K562 (cell line): ENCODE data around the gene LYAR. TPM values are rescaled to one million over a fixed set of nuclear protein-coding genes. Genes with fewer than 3 reads are reported as not detected.

Experiments
- ATAC-seq: fragments of 200-7000 bp; cut with Tn5 transposase; 3 replicates; pipeline ENCODE4 v1.9.1; 2020; ENCODE audit warnings: moderate library complexity
- BruUV-seq: library from RNA; stranded (reverse); fragments of 400-500 nt; replicated peaks from 2 replicates; lab custom pipeline; 2021; lab: Mats Ljungman, UMichigan
- CTCF ChIA-PET: fragments of 300-600 bp; formaldehyde crosslinking; extraction: SDS; loops from one replicate; lab custom pipeline; 2021; ENCODE audit warnings: low intra/inter-chr PET ratio; lab: Yijun Ruan, JAX
- POLR2A ChIA-PET: fragments of 300-600, 350-650 bp; sonication (Branson Sonifier 250); formaldehyde crosslinking; extraction: SDS; loops from one replicate; lab custom pipeline; 2021; ENCODE audit warnings: antibody characterized with exemption, inconsistent platforms; lab: Yijun Ruan, JAX
- DNase-seq, 4 experiments: peaks; one replicate each; pipeline versions ENCODE4 v3.0.0 to v3.0.0-alpha.2; 2011 to 2018; ENCODE audit warnings: low spot score in 3 of 4, mixed read lengths in 3 of 4; ENCODE audit errors: extremely low read depth in 1 of 4
- FAIRE-seq: peaks from 2 replicates; lab custom pipeline; 2011; peaks lifted over from hg19 to GRCh38; lab: Jason Lieb, UNC
- H2AFZ ChIP-seq: 2 replicates; pipeline ENCODE4 v1.6.0; 2011; ENCODE audit warnings: low read depth, low read length, control low read depth, inconsistent platforms
- H3K27ac ChIP-seq: fragments of 200-600 bp; 3 replicates; pipeline ENCODE4 v1.8.0; 2011; ENCODE audit warnings: low read depth, mild to moderate bottlenecking, control low read depth, inconsistent platforms, low read length, moderate library complexity, mixed read lengths; ENCODE audit errors: extremely low read depth
- H3K27me3 ChIP-seq, 2 experiments: fragments of 300-600 bp in 1 of 2; 2 replicates in 1 of 2; 3 replicates in 1 of 2; pipeline versions ENCODE4 v1.6.0 to v1.8.0; 2011; ENCODE audit warnings: inconsistent platforms in 2 of 2, low read length in 2 of 2, mild to moderate bottlenecking in 1 of 2, mixed read lengths in 1 of 2, moderate library complexity in 1 of 2; ENCODE audit not compliant: control insufficient read depth in 2 of 2, insufficient read depth in 2 of 2
- H3K36me3 ChIP-seq: fragments of 300-600 bp; 3 replicates; pipeline ENCODE4 v1.8.0; 2011; ENCODE audit warnings: mild to moderate bottlenecking, low read length, inconsistent platforms; ENCODE audit not compliant: control insufficient read depth, insufficient read depth
- H3K4me1 ChIP-seq, 2 experiments: fragments of 200-600 bp in 1 of 2; replicated peaks in 1 of 2; 2 replicates in 1 of 2; 3 replicates in 1 of 2; pipeline versions ENCODE4 v1.5.1 to v1.8.0; 2011; ENCODE audit warnings: inconsistent platforms in 2 of 2, low read length in 2 of 2, mild to moderate bottlenecking in 1 of 2, mixed read lengths in 1 of 2, moderate library complexity in 1 of 2; ENCODE audit not compliant: control insufficient read depth in 2 of 2, insufficient read depth in 2 of 2
- H3K4me2 ChIP-seq: 2 replicates; pipeline ENCODE4 v1.6.1; 2011; ENCODE audit warnings: low read length, control low read depth, inconsistent platforms, mixed read lengths; ENCODE audit not compliant: insufficient read depth
- H3K4me3 ChIP-seq: fragments of 200-600 bp; sonication (generic), shearing (Covaris generic); 2 replicates; pipeline ENCODE4 v1.5.1; 2016; ENCODE audit warnings: control low read depth, inconsistent platforms
- H3K79me2 ChIP-seq: fragments of 200-600 bp; 3 replicates; pipeline ENCODE4 v1.8.0; 2011; ENCODE audit warnings: low read length, inconsistent platforms; ENCODE audit not compliant: control insufficient read depth, insufficient read depth
- H3K9ac ChIP-seq, 2 experiments: 2 replicates each; pipeline versions ENCODE4 v1.6.0 to v1.6.1; 2011; ENCODE audit warnings: low read depth in 2 of 2, low read length in 2 of 2, control low read depth in 1 of 2, inconsistent platforms in 1 of 2, mild to moderate bottlenecking in 1 of 2, mixed read lengths in 1 of 2; ENCODE audit not compliant: insufficient read depth in 1 of 2
- H3K9me1 ChIP-seq: one replicate; pipeline ENCODE4 v1.6.0; 2011; ENCODE audit warnings: inconsistent platforms, mild to moderate bottlenecking, low read length, moderate library complexity; ENCODE audit not compliant: control insufficient read depth, insufficient read depth
- H3K9me3 ChIP-seq: replicated peaks from 2 replicates; pipeline ENCODE4 v1.5.1; 2011; ENCODE audit warnings: low read depth, low read length, inconsistent platforms; ENCODE audit not compliant: control insufficient read depth, insufficient read depth
- H4K20me1 ChIP-seq: replicated peaks from 2 replicates; pipeline ENCODE4 v1.6.1; 2011; ENCODE audit warnings: low read length, inconsistent platforms, mixed read lengths; ENCODE audit not compliant: control insufficient read depth, insufficient read depth
- BMI1 ChIP-seq: fragments of 150-350 bp; IDR thresholded peaks from 2 replicates; pipeline ENCODE4 v1.6.1; 2014; ENCODE audit warnings: low read length
- EP400 ChIP-seq: fragments of 450-650 bp; IDR thresholded peaks from 2 replicates; pipeline ENCODE4 v1.6.1; 2017; ENCODE audit warnings: antibody characterized with exemption, mild to moderate bottlenecking, moderate library complexity
- KAT2B ChIP-seq: IDR thresholded peaks from one replicate; pipeline ENCODE4 v1.6.1; 2012; ENCODE audit warnings: low read depth, mild to moderate bottlenecking, control low read depth, inconsistent platforms, low read length, moderate library complexity
- KAT8 ChIP-seq: fragments of 450-650 bp; IDR thresholded peaks from 2 replicates; pipeline ENCODE4 v1.6.1; 2016; ENCODE audit warnings: low read depth, mild to moderate bottlenecking
- SP1 ChIP-seq: sonication (generic); formaldehyde crosslinking; IDR thresholded peaks from 2 replicates; pipeline ENCODE4 v1.8.1; 2022; ENCODE audit warnings: mild to moderate bottlenecking, missing genetic modification reagents
- ZBTB17 ChIP-seq: fragments of 450-650 bp; formaldehyde crosslinking; IDR thresholded peaks from 2 replicates; pipeline ENCODE4 v1.4.0; 2020; ENCODE audit warnings: mild to moderate bottlenecking
- ZNF253 ChIP-seq: fragments of 250-450 bp; sonication (Bioruptor Pico); conservative IDR thresholded peaks from 2 replicates; pipeline ENCODE4 v1.6.1; 2021; ENCODE audit warnings: mild to moderate bottlenecking
- ZNF282 ChIP-seq: sonication (generic); formaldehyde crosslinking; IDR thresholded peaks from 2 replicates; pipeline ENCODE4 v1.8.1; 2023; ENCODE audit warnings: missing genetic modification reagents
- ZNF398 ChIP-seq: fragments of 250-450 bp; sonication (Bioruptor Pico); IDR thresholded peaks from 2 replicates; pipeline ENCODE4 v1.8.0; 2021; ENCODE audit warnings: moderate library complexity, mild to moderate bottlenecking, inconsistent platforms
- ZNF408 ChIP-seq: fragments of 250-450 bp; sonication (Bioruptor Pico); IDR thresholded peaks from 2 replicates; pipeline ENCODE4 v1.4.0; 2020; ENCODE audit warnings: low read depth, mild to moderate bottlenecking, moderate library complexity
- WGBS: fragments of 100-300 bp; shearing (Covaris generic); methylation state at CpG from one replicate; pipeline ENCODE4 v1.1.6; 2016; ENCODE audit warnings: low coverage, mixed read lengths; ENCODE audit not compliant: insufficient coverage; ENCODE audit errors: missing lambda C conversion rate; 5-methylcytosine and 5-hydroxymethylcytosine counted together
- in situ Hi-C: fragments of 300-500 bp; cut with MboI; formaldehyde crosslinking; loops from 4 replicates; pipeline ENCODE4 v1.15.0; 2018; ENCODE audit warnings: inconsistent platforms, mixed read lengths
- intact Hi-C: fragments of 100-400 bp; cut with micrococcal nuclease; formaldehyde crosslinking; loops from 2 replicates; pipeline ENCODE4 v1.14.2; 2022
- polyA plus RNA-seq, 8 experiments: library from polyadenylated mRNA; depleted of rRNA in 4 of 8; stranded (reverse) in 5 of 8; unstranded in 3 of 8; fragments of >200 nt; fragmentation: Nextera tagmentation in 2 of 8; fragmentation: Illumina TruSeq in 1 of 8; extraction: Ambion mirVana in 2 of 8; extraction: Trizol in 1 of 8; gene quantifications; 2 replicates each; pipeline versions ENCODE4 v1.2.1 to v1.2.3, GENCODE V29; 2011 to 2014; ENCODE audit warnings: inconsistent platforms in 1 of 8, missing spikeins in 1 of 8
- total RNA-seq, 7 experiments: library from RNA; depleted of rRNA in 6 of 7; stranded (reverse); fragments of >200 nt in 6 of 7; fragmentation: Illumina TruSeq in 2 of 7; extraction: Trizol in 2 of 7; gene quantifications; 2 replicates each; pipeline versions ENCODE4 v1.2.1 to v1.2.3, GENCODE V29; 2011 to 2021; ENCODE audit warnings: low replicate concordance in 1 of 7
- TF ChIP-seq, protein P1 (sequence below): fragments of 250-450 bp; sonication (Bioruptor Pico); IDR thresholded peaks from 2 replicates; pipeline ENCODE4 v1.5.0; 2022; ENCODE audit warnings: mild to moderate bottlenecking

LYAR gene
- total and polyA plus RNA-seq, 9 of the 15 experiments (the other 6 are each of a cell fraction or from before 2014, with no cell fraction given) = 28.3 to 172 (median 127) TPM

- Histone ChIP-seq H3K9me1 (no peaks in the 10 kb centered on the region), H3K4me2 (no peak overlapping the region), H3K4me1 (peaks cover 0 to 8% of the 10 kb centered on the region in 2 experiments; a peak in 2 of 5 replicates), H3K79me2 (no peaks in the 10 kb centered on the region), H3K36me3 (peaks cover 5% of the 10 kb centered on the region; the same call in 2 of the 3 replicates), H3K9me3 (no peaks in the 10 kb centered on the region), H3K9ac (no peak overlapping the region), H3K27ac (no peak overlapping the region), H3K4me3 (no peak overlapping the region), H2AFZ (no peak overlapping the region), H4K20me1 (no peaks in the 10 kb centered on the region), H3K27me3 (no peaks in the 10 kb centered on the region)
- POLR2A ChIA-PET = no interaction called here
- CTCF ChIA-PET = interaction anchor here (0.5 kb wide), 1 partner anchor 152 kb away, joined by 4 read pairs; no protein-coding TSS in a partner anchor
- no peak for DNase-seq
- in situ Hi-C loops = no loop called here
- intact Hi-C loops = no loop called here
- no peak for FAIRE-seq
- 82% methylated on average over 4 of the region's 4 CpGs for WGBS
- no TSS peak for BruUV-seq
- no peak for ATAC-seq
- TF ChIP-seq EP400 = no peak
- TF ChIP-seq ZBTB17 = no peak
- no peak for TF ChIP-seq ZNF253 (CRISPR knock-in tag)
- TF ChIP-seq KAT2B = no peak
- TF ChIP-seq, protein P1, sequence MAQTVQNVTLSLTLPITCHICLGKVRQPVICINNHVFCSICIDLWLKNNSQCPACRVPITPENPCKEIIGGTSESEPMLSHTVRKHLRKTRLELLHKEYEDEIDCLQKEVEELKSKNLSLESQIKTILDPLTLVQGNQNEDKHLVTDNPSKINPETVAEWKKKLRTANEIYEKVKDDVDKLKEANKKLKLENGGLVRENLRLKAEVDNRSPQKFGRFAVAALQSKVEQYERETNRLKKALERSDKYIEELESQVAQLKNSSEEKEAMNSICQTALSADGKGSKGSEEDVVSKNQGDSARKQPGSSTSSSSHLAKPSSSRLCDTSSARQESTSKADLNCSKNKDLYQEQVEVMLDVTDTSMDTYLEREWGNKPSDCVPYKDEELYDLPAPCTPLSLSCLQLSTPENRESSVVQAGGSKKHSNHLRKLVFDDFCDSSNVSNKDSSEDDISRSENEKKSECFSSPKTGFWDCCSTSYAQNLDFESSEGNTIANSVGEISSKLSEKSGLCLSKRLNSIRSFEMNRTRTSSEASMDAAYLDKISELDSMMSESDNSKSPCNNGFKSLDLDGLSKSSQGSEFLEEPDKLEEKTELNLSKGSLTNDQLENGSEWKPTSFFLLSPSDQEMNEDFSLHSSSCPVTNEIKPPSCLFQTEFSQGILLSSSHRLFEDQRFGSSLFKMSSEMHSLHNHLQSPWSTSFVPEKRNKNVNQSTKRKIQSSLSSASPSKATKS (CRISPR knock-in tag) = no peak
- TF ChIP-seq ZNF282 (CRISPR knock-in tag) = no peak
- no peak for TF ChIP-seq KAT8
- TF ChIP-seq ZNF408 (CRISPR knock-in tag) = no peak
- TF ChIP-seq SP1 (CRISPR knock-in tag) = no peak
- no peak for TF ChIP-seq BMI1
- TF ChIP-seq ZNF398 (CRISPR knock-in tag) = no peak
These were observed 21.2 kb upstream of the LYAR start for GRCh38 chr4:4311193-4311592.
